GM10847 (cell line): ENCODE data around the gene PTPN14.

Experiments used
- POLR2A ChIP-seq: IDR thresholded peaks from 2 replicates; pipeline ENCODE4 v1.6.1; 2011; ENCODE audit not compliant: insufficient read length; ENCODE audit errors: extremely low read depth

Gene PTPN14

GRCh38 chr1:214330715-214331114, 220.7 kb downstream of the PTPN14 start:
- no peak for TF ChIP-seq POLR2A

GRCh38 chr1:214330222-214330621, 221.2 kb downstream of the PTPN14 start:
- TF ChIP-seq POLR2A: no peak

- TF ChIP-seq POLR2A: no peak
Observed at GRCh38 chr1:214329470-214330220, 221.8 kb downstream of the PTPN14 start.

GRCh38 chr1:214328770-214329469, 222.5 kb downstream of the PTPN14 start:
- TF ChIP-seq POLR2A: no peak

- TF ChIP-seq POLR2A: no peak
Observed at GRCh38 chr1:214327514-214327913, 223.9 kb downstream of the PTPN14 start.

- TF ChIP-seq POLR2A: no peak
Observed at GRCh38 chr1:214326406-214326805, 225.0 kb downstream of the PTPN14 start.

- no peak for TF ChIP-seq POLR2A
Observed at GRCh38 chr1:214324896-214325800, 226.3 kb downstream of the PTPN14 start.

GRCh38 chr1:214321705-214322453, 229.5 kb downstream of the PTPN14 start:
- no peak for TF ChIP-seq POLR2A

GRCh38 chr1:214319938-214320337, 231.5 kb downstream of the PTPN14 start:
- TF ChIP-seq POLR2A: no peak

GRCh38 chr1:214318956-214319736, 232.3 kb downstream of the PTPN14 start:
- TF ChIP-seq POLR2A: no peak

GRCh38 chr1:214318356-214318755, 233.0 kb downstream of the PTPN14 start:
- TF ChIP-seq POLR2A: no peak

- no peak for TF ChIP-seq POLR2A
Observed at GRCh38 chr1:214317734-214318133, 233.7 kb downstream of the PTPN14 start.

- no peak for TF ChIP-seq POLR2A
Observed at GRCh38 chr1:214317300-214317699, 234.1 kb downstream of the PTPN14 start.

- TF ChIP-seq POLR2A: no peak
Observed at GRCh38 chr1:214316593-214316992, 234.8 kb downstream of the PTPN14 start.
